Activated CD4-positive, alpha-beta T cell treated with anti-CD3 and anti-CD28 coated beads for 4 hours (primary cell): Measurements from ENCODE around the gene LRMDA.
"Not testable (repeated sequence)": the region's sequence is repeated elsewhere in the genome, so short reads cannot be mapped to it uniquely, and the experiment has no call there.

Source experiments
- DNase-seq, 2 donors: peaks; one replicate each; pipeline ENCODE4 v3.0.0-alpha.2; 2020

Gene LRMDA

DNA sequence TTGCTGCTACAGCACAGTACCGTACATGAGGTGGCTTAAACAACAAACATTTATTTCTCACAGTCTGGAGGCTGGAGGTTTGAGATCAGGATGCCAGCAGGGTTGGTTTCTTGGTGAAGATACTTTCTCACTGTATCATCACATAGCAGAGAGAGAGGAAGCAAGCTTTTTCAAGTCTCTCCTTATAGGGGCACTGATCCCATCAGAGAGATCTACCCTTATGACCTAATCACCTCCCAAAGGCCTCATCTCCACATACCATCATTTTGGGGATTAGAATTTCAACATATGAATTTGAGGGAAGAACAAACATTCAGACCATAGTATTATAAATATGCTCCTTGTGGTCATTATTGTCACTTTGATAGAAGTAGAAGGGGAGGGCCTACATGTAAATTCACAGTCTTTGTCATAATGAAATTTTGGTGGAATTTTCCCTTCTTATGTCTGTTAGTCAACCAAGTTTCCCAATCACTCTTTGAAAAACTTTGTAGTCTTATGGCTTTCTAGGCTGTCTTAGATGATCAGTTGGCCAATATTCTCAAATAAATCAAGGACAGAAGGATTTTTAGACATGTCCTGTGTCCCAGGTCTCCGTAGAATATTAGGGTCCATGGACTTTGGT lies 606.2 kb downstream of the LRMDA start:
- DNase-seq: no peak

DNA sequence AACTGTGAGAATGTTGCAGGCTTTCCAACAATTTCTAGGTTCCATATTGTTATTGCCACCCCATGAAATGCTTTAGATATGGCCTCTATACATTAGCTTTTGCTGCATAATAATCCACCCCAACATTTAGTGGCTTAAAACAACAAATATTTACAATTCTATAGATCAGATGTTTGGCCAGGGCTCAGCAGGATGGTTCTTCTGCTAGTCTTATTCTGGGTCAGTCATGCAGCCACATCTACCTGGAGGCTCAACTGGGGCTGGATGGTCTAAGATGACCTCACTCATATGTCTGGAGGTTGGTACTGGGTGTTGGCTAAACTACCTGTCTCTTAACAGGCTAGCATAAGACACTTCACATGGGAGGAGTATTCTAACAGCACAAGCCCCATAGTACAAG lies 607.3 kb downstream of the LRMDA start:
- no peak for DNase-seq

DNA sequence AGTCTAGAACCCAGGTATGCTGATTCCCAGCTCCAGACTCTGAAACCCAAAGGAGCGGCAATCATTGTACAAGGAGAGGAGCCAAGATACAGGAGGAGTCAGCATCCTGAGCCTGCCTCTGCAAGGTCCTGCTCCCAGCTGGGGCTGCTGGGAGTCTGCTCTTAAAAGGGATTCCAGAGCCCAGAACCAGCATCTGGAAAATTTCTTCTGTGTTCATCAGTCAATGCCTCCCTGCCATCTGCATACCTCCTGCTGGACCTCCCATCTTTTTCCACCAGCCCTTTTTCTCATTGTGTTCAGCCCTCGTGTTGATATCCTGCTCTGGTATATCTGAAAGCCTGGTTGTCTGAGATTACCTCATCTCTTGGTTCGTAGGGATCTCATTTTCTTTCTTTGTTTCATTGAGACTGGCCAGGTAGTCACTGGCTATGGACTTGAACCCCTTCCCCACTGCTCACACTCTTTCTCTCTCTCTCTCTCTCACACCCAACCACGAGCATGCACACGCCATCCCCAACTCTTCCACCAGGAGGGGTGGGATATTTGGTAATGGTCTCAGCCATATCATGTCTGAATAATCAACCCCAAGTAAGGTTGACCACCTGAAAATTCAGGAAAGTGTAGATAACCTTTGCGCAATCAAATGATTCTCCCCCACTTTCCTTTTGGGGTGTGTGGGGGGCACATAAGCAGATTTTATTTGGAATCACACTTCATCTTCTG lies 608.8 kb downstream of the LRMDA start:
- no peak for DNase-seq

DNA sequence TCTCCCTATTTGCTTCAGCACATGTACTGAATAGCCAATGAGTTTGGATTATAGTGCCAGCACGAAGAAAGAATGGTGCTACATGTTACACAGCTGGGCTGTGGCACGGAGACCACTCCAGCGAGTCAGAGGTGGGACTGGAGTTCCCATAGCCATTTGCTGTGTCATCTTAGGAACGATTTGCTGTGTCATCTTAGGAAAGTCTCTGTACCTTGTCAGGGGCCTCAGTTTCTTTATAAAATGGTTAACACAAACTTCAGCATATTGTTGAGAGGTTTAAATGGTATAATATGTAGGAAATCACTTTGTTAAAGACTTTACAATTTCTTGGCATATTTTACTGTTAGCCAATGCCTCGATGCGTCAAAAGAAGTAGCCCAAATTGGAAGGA lies 609.4 kb downstream of the LRMDA start:
- DNase-seq: no peak

DNA sequence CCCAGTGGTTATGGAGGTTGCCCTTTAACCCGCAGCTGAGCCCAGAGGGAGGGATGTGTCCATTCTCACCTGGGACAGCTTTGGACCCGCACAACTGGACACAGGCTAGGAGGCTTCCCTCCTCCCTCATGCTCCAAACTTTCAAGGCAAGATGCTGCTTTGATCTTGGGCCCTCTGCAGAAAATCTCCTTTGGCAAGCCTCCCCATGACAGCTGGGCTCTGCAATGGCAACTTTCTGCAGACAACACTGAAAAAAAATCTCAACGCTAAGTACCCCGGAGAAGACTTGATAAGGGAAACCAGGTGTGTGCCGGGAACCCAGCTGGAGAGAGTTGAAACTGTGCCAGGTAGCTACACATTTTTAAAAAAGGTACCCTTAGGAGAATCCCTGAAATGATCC lies 610.1 kb downstream of the LRMDA start:
- DNase-seq: no peak

DNA sequence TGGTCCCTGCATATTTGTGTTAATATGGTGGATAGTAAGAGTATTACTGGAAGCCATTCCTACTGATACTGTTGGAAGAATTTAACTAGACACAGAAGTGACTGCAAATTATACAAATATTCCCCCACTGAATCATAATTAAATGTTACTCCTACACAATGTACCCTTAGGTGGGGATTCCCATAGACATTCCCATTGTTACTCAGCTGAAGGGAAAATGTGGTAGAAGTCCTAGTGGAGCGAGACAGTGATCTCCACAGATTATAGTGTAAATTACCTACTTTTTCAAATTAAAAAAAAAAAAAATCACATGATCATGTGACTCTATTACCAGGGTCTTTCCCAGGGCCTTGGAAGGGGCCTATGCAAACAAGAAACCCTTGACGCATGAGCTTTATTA lies 611.8 kb downstream of the LRMDA start:
- no peak for DNase-seq

DNA sequence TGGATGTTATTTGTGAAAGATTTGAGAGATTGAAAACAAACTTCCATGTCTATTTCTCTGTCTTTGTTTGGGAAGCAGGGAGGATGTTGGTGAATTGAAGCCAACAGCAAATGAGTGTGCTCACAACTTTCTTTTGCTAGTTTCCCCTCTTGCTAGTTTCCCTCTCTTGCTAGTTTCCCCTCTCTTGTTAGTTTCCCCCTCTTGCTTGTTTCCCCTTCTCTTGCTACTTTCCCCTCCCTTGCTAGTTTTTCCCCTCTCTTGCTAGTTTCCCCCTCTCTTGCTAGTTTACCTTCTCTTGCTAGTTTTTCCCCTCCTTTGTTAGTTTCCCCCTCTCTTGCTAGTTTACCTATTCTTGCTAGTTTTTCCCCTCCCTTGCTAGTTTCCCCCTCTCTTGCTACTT lies 613.3 kb downstream of the LRMDA start:
- DNase-seq: no peak

DNA sequence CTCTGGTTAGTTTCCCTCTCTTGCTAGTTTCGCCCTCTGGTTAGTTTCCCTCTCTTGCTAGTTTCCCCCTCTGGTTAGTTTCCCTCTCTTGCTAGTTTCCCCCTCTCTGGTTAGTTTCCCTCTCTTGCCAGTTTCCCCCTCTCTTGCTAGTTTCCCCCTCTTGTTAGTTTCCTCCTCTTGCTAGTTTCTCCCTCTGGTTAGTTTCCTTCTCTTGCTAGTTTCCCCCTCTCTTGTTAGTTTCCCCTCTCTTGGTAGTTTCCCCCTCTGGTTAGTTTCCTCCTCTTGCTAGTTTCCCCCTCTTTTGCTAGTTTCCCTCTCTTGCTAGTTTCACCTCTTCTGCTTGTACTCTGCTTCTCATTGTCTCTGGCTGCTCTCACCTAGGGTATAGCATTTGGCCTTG lies 613.8 kb downstream of the LRMDA start:
- DNase-seq: no peak

DNA sequence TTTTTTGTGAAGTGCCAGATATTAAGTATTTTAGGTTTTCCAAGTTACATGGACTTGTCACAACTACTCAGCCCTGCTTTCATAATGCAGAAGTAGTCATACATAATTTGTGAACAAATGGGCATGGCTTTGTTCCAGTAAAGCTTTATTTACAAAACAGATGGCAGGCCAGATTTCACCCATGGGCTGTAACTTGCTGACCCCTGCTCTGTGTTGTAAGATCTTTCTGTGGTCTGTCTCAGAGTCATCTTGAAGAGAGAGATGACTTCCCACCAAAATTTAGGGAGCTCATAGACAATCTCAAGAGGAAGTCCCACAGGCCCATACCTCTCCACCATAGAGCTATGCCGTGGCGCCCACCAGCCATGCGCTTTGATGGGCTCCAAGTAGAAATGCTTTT lies 616.1 kb downstream of the LRMDA start:
- DNase-seq: no peak

DNA sequence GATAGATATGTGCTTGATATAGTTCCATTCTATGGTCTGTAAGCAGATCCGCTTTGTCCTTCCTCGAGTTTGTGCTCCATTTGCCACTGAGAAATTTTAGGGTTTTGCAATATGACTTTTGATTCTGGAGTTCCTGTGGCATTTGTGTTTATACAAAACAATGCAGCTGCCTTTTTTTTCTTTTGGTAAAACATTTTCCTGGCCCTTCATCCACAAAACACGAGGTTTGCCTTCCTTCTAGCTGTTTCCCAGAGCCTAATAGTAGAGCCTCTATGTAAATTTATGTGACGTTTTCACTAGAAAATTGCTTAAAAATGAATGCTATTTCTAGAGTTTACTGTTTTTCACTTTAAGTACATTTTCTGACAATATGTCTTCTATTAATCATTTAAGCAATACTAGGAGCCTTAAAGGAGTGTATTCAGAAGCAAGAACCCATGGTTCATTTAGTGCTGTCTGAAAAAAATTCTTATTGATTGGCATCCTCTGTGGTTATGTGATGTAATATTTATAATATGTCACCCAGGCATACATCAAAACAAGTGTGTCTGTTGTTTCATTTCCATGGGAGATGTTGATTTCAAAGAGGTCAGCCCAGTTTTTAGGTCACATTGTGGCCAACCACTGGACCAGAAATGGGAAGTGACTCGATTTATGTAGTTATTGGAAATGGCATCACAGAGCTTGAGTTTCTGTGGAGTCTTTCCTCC lies 618.3 kb downstream of the LRMDA start:
- no peak for DNase-seq

DNA sequence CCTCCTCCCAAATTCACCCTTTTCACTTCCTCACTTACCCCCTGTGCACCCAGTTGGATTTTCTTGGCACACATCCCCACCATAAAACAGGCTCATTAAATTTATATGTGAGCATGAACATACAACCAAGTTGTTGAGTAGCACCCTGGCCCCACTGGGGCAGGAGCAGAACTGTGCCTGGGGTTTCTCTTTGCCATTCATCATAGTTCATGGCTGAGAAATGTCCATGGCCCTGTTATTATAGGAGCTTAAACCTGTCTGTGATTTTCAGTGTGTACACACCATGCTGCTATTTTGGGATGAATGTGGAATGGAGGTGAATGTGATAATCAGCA lies 618.8 kb downstream of the LRMDA start:
- no peak for DNase-seq

DNA sequence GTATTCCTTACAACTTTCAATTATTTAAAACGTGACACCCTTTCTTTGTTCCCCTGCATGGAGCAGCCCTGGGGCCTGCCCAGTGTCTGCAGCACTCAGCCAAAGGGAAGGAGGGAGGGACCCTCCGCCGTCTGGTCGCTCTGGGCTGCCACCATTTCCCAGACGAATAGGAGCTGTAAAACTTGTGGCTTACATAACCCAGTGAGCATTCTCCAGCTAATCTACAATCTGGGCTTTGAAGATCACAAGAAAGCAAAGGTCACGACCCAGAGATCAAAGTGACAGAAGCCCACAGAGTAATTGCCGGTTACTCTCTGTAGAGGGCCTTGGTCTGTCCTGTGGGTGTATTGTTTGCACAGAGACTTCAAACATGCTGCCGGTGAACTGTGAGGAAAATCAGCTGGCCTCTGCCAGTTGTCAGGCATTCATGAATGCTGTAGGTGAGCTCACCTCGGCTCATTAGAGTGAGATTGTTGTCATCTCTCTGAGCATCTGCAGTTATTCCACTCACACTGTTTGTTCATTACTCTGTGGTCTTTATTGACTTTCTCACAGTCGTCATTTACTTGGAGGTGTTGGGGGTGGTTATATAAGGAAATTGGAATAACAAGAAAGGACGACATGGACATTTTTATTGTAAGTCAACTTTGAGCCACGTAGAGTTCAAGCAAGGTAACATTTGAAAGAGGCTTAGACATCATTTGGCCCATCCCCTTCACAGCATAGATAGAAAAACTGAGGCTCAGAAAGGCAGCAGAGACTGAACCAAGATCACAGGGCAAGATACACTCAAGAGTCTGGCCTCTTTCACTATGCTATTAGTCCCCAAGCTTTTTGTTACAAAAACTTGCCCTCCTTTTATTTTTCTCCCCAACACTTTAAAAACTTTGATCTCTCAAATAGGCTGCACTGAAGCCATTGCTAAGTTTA lies 619.8 kb downstream of the LRMDA start:
- DNase-seq: no peak

DNA sequence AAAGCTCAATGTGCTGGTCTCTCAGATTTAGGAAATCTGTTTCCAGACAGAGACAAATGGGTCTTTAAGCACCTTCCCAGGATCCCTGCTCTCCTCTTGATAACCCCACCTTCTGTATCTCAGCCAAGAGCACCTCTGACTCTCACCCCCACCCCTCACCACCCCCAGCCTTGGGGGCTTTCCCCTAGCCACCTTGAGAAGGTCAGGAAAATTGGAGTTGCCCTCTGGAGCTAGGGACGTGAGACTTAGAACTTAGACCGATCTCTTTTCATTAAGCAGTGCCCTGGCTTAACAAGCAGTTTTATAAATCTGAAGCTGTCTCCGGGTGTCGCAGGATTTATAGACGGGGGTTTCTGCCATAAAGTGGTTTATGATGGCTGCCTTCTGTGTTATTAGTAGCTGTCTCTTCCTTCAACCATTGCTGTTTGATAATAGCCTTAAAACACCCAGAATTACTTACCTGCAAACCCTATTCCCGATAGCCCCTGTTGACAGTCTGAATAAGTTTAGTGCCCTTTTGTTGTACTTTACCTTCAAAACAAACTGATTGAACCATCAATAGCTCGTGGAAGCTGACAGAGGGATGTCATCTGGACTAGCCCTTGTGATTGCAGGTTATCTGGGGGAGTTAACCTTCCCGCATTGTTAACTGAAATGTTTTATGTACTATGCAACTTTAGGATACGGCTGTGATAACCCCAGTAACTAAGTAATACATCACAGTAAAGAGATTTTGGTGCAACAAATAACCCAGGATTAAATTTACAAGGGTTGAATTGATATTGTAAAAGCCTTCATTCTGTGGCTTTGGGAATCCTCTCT lies 621.5 kb downstream of the LRMDA start:
- DNase-seq: no peak

DNA sequence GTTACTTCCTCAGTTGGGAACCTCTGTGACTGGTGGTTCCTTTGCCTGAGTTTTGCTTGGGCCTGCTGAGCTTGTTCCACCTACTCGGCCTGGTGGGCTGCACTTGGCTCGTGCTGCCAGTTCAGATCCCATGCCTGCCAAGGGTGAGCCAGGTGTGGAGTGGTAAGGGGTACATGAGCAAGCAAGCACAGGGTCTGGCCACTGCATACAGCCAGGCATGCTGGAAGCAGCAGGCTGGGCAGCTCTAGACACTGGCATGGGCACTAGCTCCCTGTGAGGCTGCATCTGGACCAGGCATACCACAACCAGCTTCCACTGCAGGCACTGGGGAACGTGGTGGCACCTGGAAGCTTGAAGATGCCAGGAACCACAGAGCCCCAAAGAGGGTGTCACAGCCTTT lies 624.0 kb downstream of the LRMDA start:
- DNase-seq: no peak

DNA sequence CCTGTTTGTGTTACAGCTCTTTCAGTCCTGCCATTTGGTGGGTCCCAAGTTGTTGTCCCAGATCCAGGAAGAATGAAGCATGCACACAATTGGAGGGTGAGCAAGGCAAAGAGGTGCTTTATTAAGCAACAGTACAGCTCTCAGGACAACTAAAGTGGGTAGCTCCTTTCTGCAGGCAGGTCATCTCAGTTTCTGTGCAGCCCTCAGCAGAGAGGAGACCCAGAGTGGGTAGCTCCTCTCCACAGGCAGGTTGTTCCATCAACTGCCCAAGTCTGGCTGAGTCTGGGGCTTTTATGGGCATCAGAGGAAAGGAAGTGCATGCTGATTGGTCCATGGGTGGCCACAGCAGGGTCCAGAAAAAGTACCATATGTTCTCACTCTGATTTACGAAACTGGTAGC lies 624.5 kb downstream of the LRMDA start:
- DNase-seq: no peak

DNA sequence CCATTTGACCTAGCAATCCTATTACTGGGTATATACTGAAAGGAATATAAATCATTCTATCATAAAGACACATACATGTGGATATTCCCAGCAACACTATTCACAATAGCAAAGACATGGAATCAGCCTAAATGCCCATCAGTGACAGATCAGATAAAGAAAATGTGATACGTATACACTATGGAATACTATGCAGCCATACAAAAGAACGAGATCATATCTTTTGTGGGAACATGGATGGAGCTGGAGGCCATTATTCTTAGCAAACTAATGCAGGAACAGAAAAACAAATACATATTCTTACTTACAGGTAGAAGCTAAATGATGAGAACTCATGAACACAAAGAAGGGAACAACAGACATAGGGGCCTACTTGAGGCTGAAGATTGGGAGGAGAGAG lies 629.6 kb downstream of the LRMDA start:
- not testable (repeated sequence) for DNase-seq

DNA sequence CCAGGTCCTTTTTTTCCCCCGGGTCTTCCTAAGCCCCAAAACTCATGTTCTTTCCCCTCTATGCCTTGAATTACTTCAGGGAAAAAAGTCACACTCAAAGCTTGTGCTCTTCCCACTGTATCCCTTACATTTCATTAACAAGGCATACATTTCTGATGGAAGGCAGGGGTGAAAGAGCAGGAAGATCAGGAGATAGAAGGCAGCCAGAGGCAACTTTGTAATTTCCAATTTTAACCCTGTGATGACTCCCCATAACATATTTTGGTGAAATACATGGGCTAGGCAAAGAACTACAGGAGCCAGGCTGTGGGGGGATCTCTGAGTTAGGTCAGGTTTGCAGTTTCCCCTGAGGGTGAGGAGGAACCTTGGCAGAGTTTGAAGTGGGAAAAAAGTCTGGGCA lies 635.0 kb downstream of the LRMDA start:
- no peak for DNase-seq

DNA sequence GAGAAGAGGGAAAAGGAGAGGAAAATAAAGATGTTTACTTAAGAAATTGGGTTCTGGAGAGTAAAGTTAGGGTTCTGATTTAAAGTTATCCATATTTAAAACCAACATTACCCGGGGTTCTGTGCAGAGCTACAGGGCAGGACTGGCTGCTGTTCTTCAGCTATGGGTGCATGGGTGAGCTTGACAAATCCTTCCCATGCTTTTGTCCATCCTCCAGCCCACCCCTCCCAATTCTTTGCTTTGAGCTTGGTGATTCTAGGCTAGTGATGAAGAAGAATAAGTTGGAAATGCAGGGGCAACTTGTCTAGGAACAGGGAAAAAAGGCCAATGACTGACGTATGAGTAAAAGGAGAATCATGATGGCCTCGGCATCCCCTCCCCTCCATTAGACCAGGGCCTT lies 636.0 kb downstream of the LRMDA start:
- no peak for DNase-seq

DNA sequence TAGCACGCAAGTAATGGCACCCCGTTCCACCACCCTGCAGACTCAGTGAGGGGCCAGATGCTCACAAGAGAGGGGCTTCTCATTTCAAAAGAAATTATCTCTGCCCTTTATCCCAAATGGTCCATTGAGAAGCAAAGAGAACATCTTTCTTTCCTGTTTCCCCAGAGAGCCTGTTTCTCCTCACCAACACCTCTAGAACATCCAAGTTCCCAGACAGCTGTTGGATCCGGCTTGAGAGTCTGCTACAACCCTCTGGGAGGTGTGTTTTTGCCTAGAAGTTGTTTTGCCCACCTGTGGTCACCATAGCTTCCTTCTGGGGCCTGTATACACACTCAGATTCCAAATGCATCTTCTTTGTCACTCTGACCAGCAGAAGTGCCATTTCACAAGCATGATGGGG lies 637.4 kb downstream of the LRMDA start:
- DNase-seq: no peak

DNA sequence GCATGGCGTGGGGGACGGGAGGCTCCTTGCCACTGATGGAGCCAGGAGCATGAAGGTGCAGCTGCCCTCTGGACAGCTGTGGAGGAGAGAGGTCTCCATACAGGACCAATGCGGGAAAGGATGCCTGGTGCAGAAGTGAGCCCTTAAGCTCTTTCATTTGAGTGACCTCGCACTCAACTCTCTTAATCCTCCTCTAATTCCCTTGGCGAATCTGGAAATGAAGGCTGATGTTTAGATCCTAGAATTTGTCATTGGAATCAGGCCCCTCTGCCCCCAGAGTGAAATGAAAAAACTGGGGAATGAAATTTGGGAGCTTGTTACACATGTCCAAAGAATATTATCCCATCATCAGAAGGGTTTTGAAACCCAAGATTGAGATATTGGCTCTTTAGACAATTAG lies 639.5 kb downstream of the LRMDA start:
- DNase-seq: no peak

DNA sequence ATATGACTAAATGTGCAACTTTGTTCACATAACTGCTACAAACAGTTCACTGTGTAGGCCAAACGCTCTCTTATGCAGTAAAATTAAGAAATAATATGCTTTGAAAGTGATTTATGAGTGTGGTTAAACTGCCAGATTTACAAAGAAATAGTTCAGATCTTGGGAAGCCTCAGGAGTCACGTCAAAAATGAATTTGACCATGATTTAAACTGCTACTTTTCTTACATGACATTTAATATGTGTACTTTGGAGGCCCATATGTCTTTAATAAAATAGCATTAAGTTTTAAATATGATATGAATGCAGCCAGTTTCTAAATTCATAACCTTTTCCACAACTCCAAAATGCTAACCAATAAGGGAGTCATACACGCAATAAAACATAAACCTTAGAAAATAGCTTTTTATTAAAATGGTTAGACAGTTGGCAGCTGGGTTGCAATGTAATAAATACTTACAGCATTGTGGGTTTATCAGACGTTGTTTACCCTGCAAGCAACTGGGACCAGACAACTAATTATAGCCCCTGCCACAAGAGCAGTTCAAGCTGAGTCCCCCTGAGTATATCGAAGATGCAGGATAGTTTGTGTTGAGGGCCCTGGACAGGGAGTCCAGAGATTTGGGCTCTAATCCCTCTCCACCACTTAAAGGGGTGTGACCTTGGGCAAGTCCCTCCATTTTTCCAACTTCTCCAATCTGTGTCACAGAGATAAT lies 640.4 kb downstream of the LRMDA start:
- no peak for DNase-seq

DNA sequence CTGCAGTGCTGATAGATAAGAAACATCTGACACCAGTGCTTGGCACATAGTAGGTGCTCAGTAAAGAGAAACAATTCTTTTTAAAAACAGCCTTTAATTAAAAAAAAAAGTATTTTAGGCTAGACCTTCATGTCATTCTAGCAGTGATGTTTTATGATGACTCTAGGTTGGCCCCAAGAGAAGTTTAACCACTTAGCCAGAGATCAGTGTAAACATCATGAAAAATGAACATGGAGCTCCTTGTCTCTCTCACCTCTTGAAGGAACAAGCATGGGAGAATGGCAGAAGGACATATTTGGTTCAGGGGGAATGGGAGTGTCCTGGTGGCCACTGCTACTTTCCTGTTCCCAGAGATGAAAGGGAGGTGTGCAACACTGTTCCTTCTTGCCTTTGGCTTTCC lies 641.0 kb downstream of the LRMDA start:
- DNase-seq: no peak
